ENCODE measurements around the gene MIPEP. TPM values are rescaled to one million over a fixed set of nuclear protein-coding genes. Genes with fewer than 3 reads are reported as not detected.

Gene MIPEP
- total and polyA plus RNA-seq, 9 of the 15 experiments (the other 6 are each of a cell fraction or from before 2014, with no cell fraction given): 1.7 to 19.3 (median 13.1) TPM

GRCh38 chr13:23739596-23739995 is 149.6 kb downstream of the MIPEP start:
- TF ChIP-seq RFX5 (IDR thresholded peaks at IDR 0.05; ENCODE audit: low read depth, low read length) (no peak), MLX (CRISPR knock-in tag; conservative IDR thresholded peaks at IDR 0.05) (no peak), NR2F6 (CRISPR knock-in tag; IDR thresholded peaks at IDR 0.05) (no peak)
- no peak overlapping the region for H3K4me2 ChIP-seq (ENCODE audit: insufficient read depth, low read length)
- H3K9ac ChIP-seq (ENCODE audit: insufficient read depth in 1 of 2, low read depth in 2 of 2, low read length in 2 of 2): no peak overlapping the region
- H3K9me3 ChIP-seq (replicated peaks; ENCODE audit: control insufficient read depth, insufficient read depth, low read depth, low read length): no peaks in the 10 kb centered on the region
- DNase-seq (ENCODE audit: extremely low read depth in 1 of 4, low spot score in 3 of 4) (no peak), ATAC-seq (no peak), FAIRE-seq (no peak)
- BruUV-seq (replicated peaks): no TSS peak
- no peaks in the 10 kb centered on the region for H3K4me1 ChIP-seq (replicated peaks in 1 of 2; ENCODE audit: control insufficient read depth in 2 of 2, insufficient read depth in 2 of 2, low read length in 2 of 2)
- no peak overlapping the region for H2AFZ ChIP-seq (ENCODE audit: low read depth, low read length)
- H3K27ac ChIP-seq (ENCODE audit: extremely low read depth, low read depth, low read length): no peak overlapping the region
- ChIA-PET CTCF (ENCODE audit: low intra/inter-chr PET ratio) (no interaction called here), POLR2A (no interaction called here)
- H3K79me2 ChIP-seq (ENCODE audit: control insufficient read depth, insufficient read depth, low read length): no peaks in the 10 kb centered on the region
- in situ Hi-C loops (cut with MboI): no loop called here
- H3K27me3 ChIP-seq (ENCODE audit: control insufficient read depth in 2 of 2, insufficient read depth in 2 of 2, low read length in 2 of 2): no peaks in the 10 kb centered on the region
- H3K4me3 ChIP-seq: no peak overlapping the region
- H4K20me1 ChIP-seq (replicated peaks; ENCODE audit: control insufficient read depth, insufficient read depth, low read length): no peaks in the 10 kb centered on the region
- 35% methylated on average over 3 of the region's 3 CpGs for WGBS (ENCODE audit: insufficient coverage, low coverage, missing lambda C conversion rate)
- intact Hi-C loops (cut with micrococcal nuclease): no loop called here
- no peaks in the 10 kb centered on the region for H3K9me1 ChIP-seq (ENCODE audit: control insufficient read depth, insufficient read depth, low read length)
- H3K36me3 ChIP-seq (ENCODE audit: control insufficient read depth, insufficient read depth, low read length): no peaks in the 10 kb centered on the region

- Histone ChIP-seq H2AFZ (ENCODE audit: low read depth, low read length) (no peak overlapping the region), H3K36me3 (ENCODE audit: control insufficient read depth, insufficient read depth, low read length) (no peaks in the 10 kb centered on the region), H3K4me2 (ENCODE audit: insufficient read depth, low read length) (no peak overlapping the region), H3K9me1 (ENCODE audit: control insufficient read depth, insufficient read depth, low read length) (no peaks in the 10 kb centered on the region), H3K4me1 (replicated peaks in 1 of 2; ENCODE audit: control insufficient read depth in 2 of 2, insufficient read depth in 2 of 2, low read length in 2 of 2) (no peaks in the 10 kb centered on the region), H3K9ac (ENCODE audit: insufficient read depth in 1 of 2, low read depth in 2 of 2, low read length in 2 of 2) (no peak overlapping the region), H3K9me3 (replicated peaks; ENCODE audit: control insufficient read depth, insufficient read depth, low read depth, low read length) (no peaks in the 10 kb centered on the region), H3K27ac (ENCODE audit: extremely low read depth, low read depth, low read length) (no peak overlapping the region), H3K27me3 (ENCODE audit: control insufficient read depth in 2 of 2, insufficient read depth in 2 of 2, low read length in 2 of 2) (no peaks in the 10 kb centered on the region), H3K79me2 (ENCODE audit: control insufficient read depth, insufficient read depth, low read length) (no peaks in the 10 kb centered on the region), H3K4me3 (no peak overlapping the region), H4K20me1 (replicated peaks; ENCODE audit: control insufficient read depth, insufficient read depth, low read length) (no peaks in the 10 kb centered on the region)
- no peak for TF ChIP-seq POLR3G (IDR thresholded peaks at IDR 0.05; ENCODE audit: extremely low read depth, insufficient read length, insufficient replicate concordance)
- no peak for TF ChIP-seq MAFG (tag; conservative IDR thresholded peaks at IDR 0.05)
- TF ChIP-seq SLC30A9 (CRISPR knock-in tag; IDR thresholded peaks at IDR 0.05): no peak
- TF ChIP-seq TBP (optimal IDR thresholded peaks at IDR 0.05; ENCODE audit: low read depth, low read length): no peak
- TF ChIP-seq ZEB2 (IDR thresholded peaks at IDR 0.05): no peak
- BruUV-seq (replicated peaks): no TSS peak
- WGBS (ENCODE audit: insufficient coverage, low coverage, missing lambda C conversion rate): 40% methylated on average over 1 of the region's 5 CpGs
- POLR2A ChIA-PET: interaction anchor here (0.6 kb wide), 1 partner anchor 18 kb away, joined by 3 read pairs; no protein-coding TSS in a partner anchor
- intact Hi-C loops (cut with micrococcal nuclease) (no loop called here), in situ Hi-C loops (cut with MboI) (no loop called here)
- DNase-seq (ENCODE audit: extremely low read depth in 1 of 4, low spot score in 3 of 4) (no peak), ATAC-seq (no peak), FAIRE-seq (no peak)
- CTCF ChIA-PET (ENCODE audit: low intra/inter-chr PET ratio): no interaction called here
Observed at GRCh38 chr13:23736541-23736940, 152.7 kb downstream of the MIPEP start.

All from K562 (cell line).